T47D (cell line): ENCODE measurements around the gene POLR3E.
"Not testable (repeated sequence)": the region's sequence is repeated elsewhere in the genome, so short reads cannot be mapped to it uniquely, and the experiment has no call there.

ENCODE experiments used
- DNase-seq, 2 experiments: peaks; one replicate each; pipeline versions ENCODE4 v3.0.0 to v3.0.0-alpha.2; 2011 to 2012; ENCODE audit warnings: low read depth in 1 of 2, low spot score in 1 of 2
- JUND ChIP-seq: IDR thresholded peaks from 2 replicates; pipeline ENCODE4 v1.6.1; 2012; ENCODE audit warnings: low read depth
- in situ Hi-C: cut with HindIII; loops from 2 replicates; pipeline ENCODE4 v1.10.0; 2016; ENCODE audit warnings: low sequenced_read_pairs, low pct_unique_long_range_greater_than_20kb

POLR3E gene

GRCh38 chr16:22333457-22333994 lies 36.3 kb downstream of the POLR3E start:
- DNase-seq = no peak
- TF ChIP-seq JUND = no peak
- in situ Hi-C loops = no loop called here

GRCh38 chr16:22335668-22336246 lies 38.5 kb downstream of the POLR3E start:
- TF ChIP-seq JUND = no peak
- in situ Hi-C loops = no loop called here
- DNase-seq = no peak

GRCh38 chr16:22336581-22336980 lies 39.4 kb downstream of the POLR3E start:
- in situ Hi-C loops = no loop called here

DNA sequence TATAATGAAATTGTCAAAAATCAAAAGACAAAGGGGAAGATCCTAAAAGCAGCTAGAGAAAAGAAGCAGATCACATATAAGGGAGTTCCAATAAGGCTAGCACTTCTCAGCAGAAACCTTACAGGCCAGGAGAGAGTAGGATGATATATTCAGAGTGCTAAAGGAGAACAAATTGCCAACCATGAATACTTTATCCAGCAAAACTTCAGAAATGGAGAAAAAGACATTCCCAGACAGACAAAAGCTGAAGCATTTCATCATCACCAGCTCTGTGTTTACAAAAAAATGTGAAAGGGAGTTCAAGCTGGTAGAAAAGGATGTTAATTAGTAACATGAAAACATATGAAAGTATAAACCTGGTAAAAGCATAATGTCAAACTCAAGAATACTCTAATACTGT lies 39.8 kb downstream of the POLR3E start:
- no peak for TF ChIP-seq JUND
- in situ Hi-C loops = no loop called here
- DNase-seq = no peak

More at GRCh38 chr16:22336581-22336980, 39.4 kb downstream of the POLR3E start:
- no peak for DNase-seq
- TF ChIP-seq JUND = no peak

GRCh38 chr16:22337849-22338635 lies 40.8 kb downstream of the POLR3E start:
- TF ChIP-seq JUND = no peak
- DNase-seq = no peak
- in situ Hi-C loops = no loop called here

DNA sequence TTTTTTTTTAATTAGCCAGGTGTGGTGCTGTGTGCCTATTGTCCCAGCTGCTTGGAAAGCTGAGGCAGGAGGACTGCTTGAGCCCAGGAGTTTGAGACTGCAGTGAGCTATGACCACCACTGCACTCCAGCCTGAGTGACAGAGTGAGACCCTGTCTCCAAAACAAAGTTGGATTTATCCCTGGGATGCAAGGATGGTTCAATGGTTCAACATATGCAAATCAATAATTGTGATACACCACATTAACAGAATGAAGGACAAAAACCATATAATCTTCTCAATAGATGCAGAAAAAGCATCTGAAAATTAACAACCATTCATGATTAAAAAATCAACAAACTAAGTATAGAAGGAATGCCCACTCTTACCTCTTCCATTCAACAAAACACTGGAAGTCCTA lies 43.7 kb downstream of the POLR3E start:
- in situ Hi-C loops = no loop called here
- no peak for DNase-seq
- TF ChIP-seq JUND = no peak

GRCh38 chr16:22342082-22342481 lies 44.9 kb downstream of the POLR3E start:
- DNase-seq = no peak
- in situ Hi-C loops = no loop called here
- no peak for TF ChIP-seq JUND

DNA sequence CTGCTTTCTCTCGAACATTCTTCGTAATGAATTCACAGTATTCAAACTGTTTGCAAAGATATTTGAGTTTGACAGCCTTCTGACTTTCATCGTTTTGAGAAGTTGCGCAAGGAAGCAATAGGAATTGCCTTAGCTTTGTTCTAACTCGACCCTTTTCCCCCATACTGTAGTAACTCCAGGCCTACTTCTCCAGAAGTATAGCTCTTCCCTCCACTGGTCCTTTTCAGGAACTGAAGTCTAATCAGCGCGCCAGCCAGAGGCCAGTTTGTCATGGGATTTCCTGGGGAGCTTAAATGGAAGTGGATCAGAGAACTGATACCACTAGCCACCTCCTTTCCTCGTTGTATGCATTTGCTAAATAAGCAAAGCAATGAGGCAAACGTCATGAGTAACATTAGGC lies 49.3 kb downstream of the POLR3E start:
- in situ Hi-C loops = no loop called here
- TF ChIP-seq JUND = no peak
- no peak for DNase-seq

DNA sequence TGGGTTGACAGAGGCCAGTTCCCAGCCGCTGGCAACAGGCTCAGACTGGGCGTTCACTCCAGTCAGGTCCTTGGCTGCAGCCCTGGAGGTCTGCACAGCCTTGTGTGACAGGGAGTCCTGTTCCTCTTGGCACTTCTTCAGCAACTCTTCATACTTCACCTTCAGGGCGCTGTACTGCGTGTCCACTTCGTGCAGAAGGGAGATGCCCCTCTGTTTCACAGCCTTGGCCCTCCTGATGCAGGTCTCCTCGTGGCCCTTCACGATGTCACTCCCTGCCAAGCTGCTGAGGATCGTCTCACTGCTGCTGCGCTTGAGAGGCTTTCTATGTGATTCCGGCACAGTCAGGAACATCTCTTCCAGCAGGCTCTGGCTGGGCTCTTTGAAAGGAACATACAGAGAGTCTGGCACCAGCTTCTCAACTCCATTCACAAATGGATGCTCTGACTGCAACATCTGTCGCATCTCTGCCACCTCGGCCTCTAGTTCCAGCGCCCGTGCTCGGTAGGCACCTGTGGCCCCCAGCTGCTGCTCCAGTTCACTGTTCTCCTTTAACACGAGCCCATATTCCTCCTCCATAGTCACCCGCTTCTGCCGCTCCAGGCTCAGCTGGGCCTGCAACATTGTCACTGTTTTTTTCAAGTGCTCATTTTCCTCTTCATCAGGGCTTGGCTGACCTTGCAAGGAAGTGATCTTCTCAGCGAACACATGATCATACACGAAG lies 50.1 kb downstream of the POLR3E start:
- DNase-seq = no peak
- no peak for TF ChIP-seq JUND
- in situ Hi-C loops = no loop called here

DNA sequence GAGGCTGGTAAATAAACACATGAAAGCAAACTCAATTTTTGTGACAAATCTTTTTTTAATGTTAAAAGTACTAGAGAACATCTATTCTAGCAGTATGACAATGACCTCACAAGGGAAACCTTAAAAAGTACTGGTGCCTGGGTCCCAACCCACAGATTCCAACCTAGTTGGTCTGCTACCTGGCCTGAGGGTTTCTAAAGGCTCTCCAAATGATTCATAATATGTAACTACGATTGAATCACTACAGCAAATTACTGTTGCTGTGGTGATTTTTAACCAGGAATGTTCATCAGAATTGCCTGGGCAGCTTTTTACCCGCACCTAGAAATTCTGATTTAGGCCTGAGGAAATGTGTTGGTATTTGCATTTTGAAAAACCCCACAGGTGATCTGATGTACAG lies 51.1 kb downstream of the POLR3E start:
- TF ChIP-seq JUND = no peak
- in situ Hi-C loops = no loop called here
- DNase-seq = no peak

- in situ Hi-C loops, DNase-seq: not testable (repeated sequence)
These were observed 53.8 kb downstream of the POLR3E start for GRCh38 chr16:22351017-22351416.

GRCh38 chr16:22352140-22352539 lies 54.9 kb downstream of the POLR3E start:
- in situ Hi-C loops = no loop called here
- TF ChIP-seq JUND = no peak
- no peak for DNase-seq

DNA sequence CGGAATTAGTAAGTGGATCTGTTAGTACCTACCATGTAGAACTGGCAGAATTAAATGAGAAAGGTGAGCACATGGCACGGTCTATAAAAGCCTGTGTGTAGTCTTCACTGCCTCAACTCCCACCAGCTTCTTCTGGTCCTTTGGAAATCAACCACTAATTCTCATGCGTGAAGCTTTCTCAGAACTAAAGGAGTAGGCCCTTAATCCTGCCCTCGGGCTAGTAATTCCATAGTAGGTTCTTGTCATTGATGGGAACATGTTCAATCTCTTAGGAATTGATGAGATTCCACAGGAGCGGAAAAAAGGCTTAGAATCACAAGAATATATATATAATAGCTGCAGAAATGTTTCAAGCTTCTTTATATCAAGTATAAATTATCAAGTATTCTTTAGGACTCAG lies 55.5 kb downstream of the POLR3E start:
- no peak for DNase-seq
- no peak for TF ChIP-seq JUND
- in situ Hi-C loops = no loop called here
